ENCODE data around the gene TMEM62.

DNA sequence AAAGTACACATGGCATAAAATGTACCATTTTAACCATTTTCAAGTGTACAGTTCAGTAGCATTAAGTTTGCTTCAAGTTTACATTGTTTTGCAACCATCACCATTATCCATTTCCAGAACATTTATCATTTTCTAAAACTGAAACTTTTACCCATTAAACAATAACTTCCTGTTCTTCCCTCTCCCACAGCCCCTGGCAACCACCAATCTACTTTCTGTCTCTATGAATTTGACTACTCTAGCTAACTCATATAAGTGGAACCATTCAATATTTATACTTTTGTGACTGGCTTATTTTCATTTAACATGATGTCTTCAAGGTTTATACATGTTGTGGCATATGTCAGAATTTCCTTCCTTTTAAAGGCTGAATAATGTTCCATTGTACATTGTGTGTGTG, 19.9 kb downstream of the TMEM62 start:
- TF ChIP-seq, protein P1, sequence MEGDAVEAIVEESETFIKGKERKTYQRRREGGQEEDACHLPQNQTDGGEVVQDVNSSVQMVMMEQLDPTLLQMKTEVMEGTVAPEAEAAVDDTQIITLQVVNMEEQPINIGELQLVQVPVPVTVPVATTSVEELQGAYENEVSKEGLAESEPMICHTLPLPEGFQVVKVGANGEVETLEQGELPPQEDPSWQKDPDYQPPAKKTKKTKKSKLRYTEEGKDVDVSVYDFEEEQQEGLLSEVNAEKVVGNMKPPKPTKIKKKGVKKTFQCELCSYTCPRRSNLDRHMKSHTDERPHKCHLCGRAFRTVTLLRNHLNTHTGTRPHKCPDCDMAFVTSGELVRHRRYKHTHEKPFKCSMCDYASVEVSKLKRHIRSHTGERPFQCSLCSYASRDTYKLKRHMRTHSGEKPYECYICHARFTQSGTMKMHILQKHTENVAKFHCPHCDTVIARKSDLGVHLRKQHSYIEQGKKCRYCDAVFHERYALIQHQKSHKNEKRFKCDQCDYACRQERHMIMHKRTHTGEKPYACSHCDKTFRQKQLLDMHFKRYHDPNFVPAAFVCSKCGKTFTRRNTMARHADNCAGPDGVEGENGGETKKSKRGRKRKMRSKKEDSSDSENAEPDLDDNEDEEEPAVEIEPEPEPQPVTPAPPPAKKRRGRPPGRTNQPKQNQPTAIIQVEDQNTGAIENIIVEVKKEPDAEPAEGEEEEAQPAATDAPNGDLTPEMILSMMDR (IDR thresholded peaks at IDR 0.05) = no peak
- TF ChIP-seq POLR2A (IDR thresholded peaks at IDR 0.05) = no peak
